ENCODE measurements around the gene UPK3A. TPM values are rescaled to one million over a fixed set of nuclear protein-coding genes. Genes with fewer than 3 reads are reported as not detected.

Gene UPK3A
- total and polyA plus RNA-seq, 2 of the 13 experiments (the other 11 are each of a cell fraction or from before 2014, with no cell fraction given): 10.5 to 13.8 TPM

GRCh38 chr22:45322873-45323525 lies 38.2 kb downstream of the UPK3A start (continued):
- TF ChIP-seq HMGXB3 (CRISPR knock-in tag; IDR thresholded peaks at IDR 0.05; ENCODE audit: borderline replicate concordance): no peak
- TF ChIP-seq SPEN (CRISPR knock-in tag; IDR thresholded peaks at IDR 0.05; ENCODE audit: low read depth): no peak
- TF ChIP-seq ELF1 (CRISPR knock-in tag; IDR thresholded peaks at IDR 0.05): no peak
- TF ChIP-seq ZNF124 (CRISPR knock-in tag; IDR thresholded peaks at IDR 0.05): no peak
- TF ChIP-seq ZSCAN29 (CRISPR knock-in tag; conservative IDR thresholded peaks at IDR 0.05): no peak
- no peak for TF ChIP-seq NCOR1 (IDR thresholded peaks at IDR 0.05; ENCODE audit: borderline replicate concordance, low read length)
- no peak for TF ChIP-seq RFXANK (CRISPR knock-in tag; IDR thresholded peaks at IDR 0.05)
- TF ChIP-seq ZNF570 (CRISPR knock-in tag; IDR thresholded peaks at IDR 0.05; ENCODE audit: borderline replicate concordance): no peak

- POLR2A ChIA-PET: no interaction called here
- CTCF ChIA-PET (ENCODE audit: low intra/inter-chr PET ratio, low total read pairs): no interaction called here
- in situ Hi-C loops (cut with HindIII; ENCODE audit: extremely low pct_ligation_motif_present, low pct_unique_long_range_greater_than_20kb) (no loop called here), intact Hi-C loops (cut with micrococcal nuclease; ENCODE audit: unreplicated experiment) (no loop called here)
- Histone ChIP-seq H3K27ac (ENCODE audit: extremely low read length, insufficient read depth, low read length) (no peak overlapping the region), H3K79me2 (ENCODE audit: insufficient read depth, low read length) (peaks cover 47% of the 10 kb centered on the region), H3K27me3 (ENCODE audit: control insufficient read depth in 1 of 2, insufficient read depth in 2 of 2, low read length in 2 of 2) (no peaks in the 10 kb centered on the region), H3K4me1 (ENCODE audit: insufficient read depth, low read length) (peaks cover 23% of the 10 kb centered on the region), H3K36me3 (replicated peaks in 1 of 2; ENCODE audit: control insufficient read depth in 1 of 2, insufficient read depth in 2 of 2, low read length in 2 of 2) (peaks cover 31 to 60% of the 10 kb centered on the region in 2 experiments), H3K4me3 (replicated peaks in 1 of 3; ENCODE audit: insufficient read depth in 1 of 3, low read depth in 2 of 3, low read length in 3 of 3) (no peak overlapping the region), H3K9ac (ENCODE audit: insufficient read depth, low read depth, low read length) (no peak overlapping the region), H4K20me1 (ENCODE audit: insufficient read depth, low read length) (0 out of 2 replicates have a peak, but pooled peaks cover 5% of the 10 kb centered on the region), H3K9me3 (ENCODE audit: low read length) (no peaks in the 10 kb centered on the region), H3K4me2 (ENCODE audit: low read depth, low read length) (no peak overlapping the region), H2AFZ (ENCODE audit: low read length) (no peak overlapping the region)
- BruUV-seq (replicated peaks): no TSS peak
- no peak for FAIRE-seq
- ATAC-seq: no peak
- no peak for DNase-seq (ENCODE audit: low spot score)
- WGBS (ENCODE audit: low lambda C conversion rate): 84% methylated on average over 7 of the region's 7 CpGs
- no peak for TF ChIP-seq ETV6 (CRISPR knock-in tag; conservative IDR thresholded peaks at IDR 0.05)
- TF ChIP-seq MEIS1 (CRISPR knock-in tag; IDR thresholded peaks at IDR 0.05; ENCODE audit: borderline replicate concordance): no peak
Measured at GRCh38 chr22:45323695-45324094, 38.9 kb downstream of the UPK3A start.
